ENCODE results near the gene C17orf100. TPM values are rescaled to one million over a fixed set of nuclear protein-coding genes. Genes with fewer than 3 reads are reported as not detected.
A peak's percentile ranks its signal among the peaks of the same experiment; 100 is the strongest.

C17orf100 gene
- total RNA-seq, 1 experiment from 2014 or later, result 0.70 TPM

DNA sequence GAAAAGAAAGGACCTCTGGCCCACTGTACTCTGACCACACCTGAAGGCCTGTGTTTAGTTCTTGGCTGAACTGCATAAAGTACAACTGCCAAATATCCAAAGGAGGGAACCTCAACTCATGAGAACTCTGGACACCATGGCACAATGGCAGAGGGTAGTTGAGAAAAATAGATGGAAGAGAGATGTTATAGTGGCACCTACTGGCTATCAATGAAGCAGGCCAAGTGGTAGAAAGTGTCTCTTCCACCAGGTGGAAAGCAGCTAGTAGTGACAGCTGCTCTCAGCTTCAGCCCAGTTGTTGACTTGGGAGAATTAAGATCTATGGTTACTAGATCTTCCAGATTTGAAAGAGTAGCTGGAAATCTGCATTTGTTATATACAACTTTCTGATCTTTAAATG, 3.4 kb upstream of the C17orf100 start:
- no peak overlapping the region; a peak in 1 of 7 replicates for H3K27ac Mint-ChIP-seq
- Histone ChIP-seq H3K4me2 (ENCODE audit: insufficient read depth, insufficient read length, low read length) (no peak overlapping the region), H4K20me1 (ENCODE audit: control insufficient read depth, insufficient read depth, insufficient read length) (no peaks in the 10 kb centered on the region), H3K9me3 (ENCODE audit: control insufficient read depth, low read depth, low read length) (no peaks in the 10 kb centered on the region), H3K23me2 (ENCODE audit: insufficient read length, low read depth, low read length, poor library complexity, severe bottlenecking) (peaks cover 3% of the 10 kb centered on the region), H2AK5ac (ENCODE audit: insufficient read length, low read length) (no peak overlapping the region), H3K79me1 (ENCODE audit: insufficient read depth, low read depth, low read length, poor library complexity, severe bottlenecking) (peaks cover 3% of the 10 kb centered on the region), H4K5ac (ENCODE audit: insufficient read length, low read depth, low read length) (no peak overlapping the region), H3K79me2 (ENCODE audit: insufficient read depth, low read length) (no peaks in the 10 kb centered on the region; the same call in 1 of the 2 replicates), H3K4me1 (ENCODE audit: insufficient read depth, low read length) (peaks cover 2% of the 10 kb centered on the region; the same call in 1 of the 2 replicates), H3K56ac (ENCODE audit: insufficient read length, low read depth, low read length) (no peak overlapping the region), H2AFZ (ENCODE audit: low read length) (no peak overlapping the region), H2BK12ac (ENCODE audit: insufficient read length, low read depth, low read length) (no peak overlapping the region), H4K8ac (replicated peaks; ENCODE audit: insufficient read length, low read depth, low read length) (no peak overlapping the region), H2BK20ac (ENCODE audit: low read depth, low read length, poor library complexity, severe bottlenecking) (no peak overlapping the region), H3T11ph (ENCODE audit: low read length) (no peak overlapping the region), H3K9ac (ENCODE audit: extremely low read depth, insufficient read length, low read length) (no peak overlapping the region), H3K23ac (ENCODE audit: insufficient read length, low read depth, low read length) (no peak overlapping the region), H3K4ac (ENCODE audit: low read depth, low read length) (no peak overlapping the region), H2BK15ac (ENCODE audit: low read depth, low read length) (no peak overlapping the region), H3K27me3 (ENCODE audit: insufficient read depth, low read length) (peaks cover 3% of the 10 kb centered on the region; the same call in 1 of the 2 replicates), H2BK120ac (ENCODE audit: low read depth, low read length, poor library complexity, severe bottlenecking) (no peak overlapping the region), H3K14ac (ENCODE audit: insufficient read depth, low read length) (no peak overlapping the region), H3K18ac (ENCODE audit: insufficient read length, low read depth, low read length) (no peak overlapping the region), H2BK5ac (ENCODE audit: insufficient read length, low read length) (no peak overlapping the region), H3K27ac (ENCODE audit: insufficient read length, low read depth, low read length) (no peak overlapping the region), H4K91ac (ENCODE audit: insufficient read length, low read depth, low read length) (no peak overlapping the region)
- peaks cover 12% of the 10 kb centered on the region for H3K27me3 Mint-ChIP-seq (ENCODE audit: low read depth)
- H3K4me3 Mint-ChIP-seq, result no peak overlapping the region
- no peaks in the 10 kb centered on the region for H3K9me3 Mint-ChIP-seq
- no peak for DNase-seq
- TF ChIP-seq, protein P1, sequence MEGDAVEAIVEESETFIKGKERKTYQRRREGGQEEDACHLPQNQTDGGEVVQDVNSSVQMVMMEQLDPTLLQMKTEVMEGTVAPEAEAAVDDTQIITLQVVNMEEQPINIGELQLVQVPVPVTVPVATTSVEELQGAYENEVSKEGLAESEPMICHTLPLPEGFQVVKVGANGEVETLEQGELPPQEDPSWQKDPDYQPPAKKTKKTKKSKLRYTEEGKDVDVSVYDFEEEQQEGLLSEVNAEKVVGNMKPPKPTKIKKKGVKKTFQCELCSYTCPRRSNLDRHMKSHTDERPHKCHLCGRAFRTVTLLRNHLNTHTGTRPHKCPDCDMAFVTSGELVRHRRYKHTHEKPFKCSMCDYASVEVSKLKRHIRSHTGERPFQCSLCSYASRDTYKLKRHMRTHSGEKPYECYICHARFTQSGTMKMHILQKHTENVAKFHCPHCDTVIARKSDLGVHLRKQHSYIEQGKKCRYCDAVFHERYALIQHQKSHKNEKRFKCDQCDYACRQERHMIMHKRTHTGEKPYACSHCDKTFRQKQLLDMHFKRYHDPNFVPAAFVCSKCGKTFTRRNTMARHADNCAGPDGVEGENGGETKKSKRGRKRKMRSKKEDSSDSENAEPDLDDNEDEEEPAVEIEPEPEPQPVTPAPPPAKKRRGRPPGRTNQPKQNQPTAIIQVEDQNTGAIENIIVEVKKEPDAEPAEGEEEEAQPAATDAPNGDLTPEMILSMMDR (conservative IDR thresholded peaks at IDR 0.05), result peak; percentile 49
- H3K4me1 Mint-ChIP-seq, result peaks cover 11 to 20% of the 10 kb centered on the region in 2 experiments
- peaks cover 5 to 53% (median 43%) of the 10 kb centered on the region in 3 experiments for H3K36me3 Mint-ChIP-seq (ENCODE audit: insufficient read depth in 1 of 3, low read depth in 3 of 3)

Data from H9 (cell line).